HG03469 (cell line): ENCODE measurements around the gene PCDH1.
"Not testable (repeated sequence)": the region's sequence is repeated elsewhere in the genome, so short reads cannot be mapped to it uniquely, and the experiment has no call there.

Source experiments
- ATAC-seq: cut with Tn5 transposase; IDR thresholded peaks from one replicate; pipeline ENCODE4 v1.9.1; 2021; ENCODE audit warnings: mild to moderate bottlenecking, moderate library complexity, moderate number of reproducible peaks; ENCODE audit not compliant: unreplicated experiment

PCDH1 gene

DNA sequence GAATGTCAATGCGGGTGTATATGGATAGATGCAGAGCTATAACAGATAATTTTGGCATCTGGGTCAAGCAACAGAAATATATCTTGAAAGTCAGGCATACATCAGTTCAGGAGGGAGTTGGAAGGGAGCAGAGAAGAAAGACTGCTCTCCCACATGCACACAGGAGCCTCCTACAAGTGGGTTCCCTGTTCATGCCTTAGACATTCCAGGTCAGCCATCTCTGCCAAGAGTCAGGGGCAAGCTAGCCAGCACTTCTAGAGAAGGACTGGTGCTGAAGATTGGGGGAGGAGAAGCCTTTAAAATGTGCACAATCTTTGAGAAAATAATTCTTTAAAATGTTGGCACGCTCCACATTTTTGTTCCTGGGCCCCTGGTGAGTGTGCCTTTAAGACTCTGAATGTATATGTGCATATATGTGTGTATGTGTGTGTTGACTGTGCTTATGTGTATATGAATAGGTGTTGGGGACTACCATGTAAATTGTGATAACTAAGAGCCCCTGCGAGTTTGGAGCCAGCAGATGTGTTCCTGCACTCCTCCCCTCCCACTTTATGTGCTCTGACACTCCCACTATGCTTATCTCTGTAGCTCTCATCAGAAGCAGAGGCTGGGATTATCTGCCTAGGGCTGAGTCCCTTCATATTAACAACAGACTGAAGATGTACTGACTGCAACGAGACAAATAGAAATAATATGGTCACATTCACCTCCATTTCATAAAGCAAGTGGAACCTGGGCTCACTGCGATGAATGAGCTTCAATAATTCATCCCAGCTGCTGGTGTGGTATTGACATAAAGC, 24.0 kb upstream of the PCDH1 start:
- ATAC-seq: no peak

DNA sequence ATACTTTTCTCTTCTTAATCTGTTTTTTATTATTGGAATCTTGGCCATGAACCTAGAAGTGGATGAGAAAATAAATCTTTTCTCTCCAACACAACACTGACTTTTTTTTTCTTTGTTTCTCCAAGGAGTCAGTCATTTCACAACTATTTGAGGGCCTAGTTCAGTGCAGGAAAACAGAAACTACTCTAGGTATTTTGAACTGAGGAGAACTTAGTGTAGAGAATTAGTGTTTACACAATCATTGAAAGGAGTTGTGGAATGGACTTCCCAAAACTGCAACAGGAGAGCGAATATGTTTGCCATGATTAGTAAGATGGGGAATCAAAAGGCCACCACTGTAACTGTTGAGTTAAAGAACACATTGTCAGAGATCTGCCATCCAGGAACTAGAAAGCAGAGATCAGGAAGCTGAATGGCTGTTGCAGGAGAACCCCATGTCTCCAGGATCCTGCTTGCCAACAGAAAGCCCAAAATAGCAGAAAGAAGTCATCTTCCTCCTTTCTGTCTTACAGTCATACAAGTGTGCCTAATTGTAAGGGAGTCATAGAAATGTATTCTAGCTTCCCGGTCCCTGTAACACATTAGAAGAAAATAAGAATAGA, 20.3 kb upstream of the PCDH1 start:
- no peak for ATAC-seq

DNA sequence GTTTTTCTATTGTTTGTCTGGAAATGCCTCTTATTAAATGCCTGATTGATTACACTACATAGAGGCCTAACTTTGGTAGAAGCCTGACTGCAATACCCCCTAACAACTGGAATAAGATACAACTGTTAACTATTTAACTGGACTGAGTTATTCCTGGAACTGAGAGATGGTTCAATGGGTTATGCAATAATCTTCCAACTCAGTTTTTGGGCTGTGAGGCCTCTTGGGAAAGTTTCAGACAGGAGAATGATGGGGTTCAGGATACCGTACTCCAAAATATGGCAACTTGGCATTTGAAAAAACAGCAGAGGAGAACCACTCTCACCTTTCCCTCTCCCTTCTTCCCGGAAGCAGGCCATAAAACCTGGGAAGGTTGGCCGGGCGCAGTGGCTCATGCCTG, 19.2 kb upstream of the PCDH1 start:
- no peak for ATAC-seq

DNA sequence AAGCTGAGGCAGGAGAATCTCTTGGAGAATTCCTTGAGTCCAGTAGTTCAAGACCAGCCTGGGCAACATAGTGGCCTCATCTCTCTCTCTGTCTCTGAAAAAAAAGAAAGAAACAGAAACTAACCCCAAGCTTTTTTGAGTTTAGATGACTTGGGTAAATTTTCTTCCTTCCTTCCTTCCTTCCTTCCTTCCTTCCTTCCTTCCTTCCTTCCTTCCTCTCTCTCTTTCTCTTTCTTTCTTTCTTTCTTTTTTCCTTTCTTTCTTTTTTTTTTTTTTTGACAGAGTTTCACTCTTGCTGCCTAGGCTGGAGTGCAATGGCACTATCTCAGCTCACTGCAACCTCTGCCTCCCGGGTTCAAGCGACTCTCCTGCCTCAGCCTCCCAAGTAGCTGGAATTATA, 12.2 kb upstream of the PCDH1 start:
- not testable (repeated sequence) for ATAC-seq

DNA sequence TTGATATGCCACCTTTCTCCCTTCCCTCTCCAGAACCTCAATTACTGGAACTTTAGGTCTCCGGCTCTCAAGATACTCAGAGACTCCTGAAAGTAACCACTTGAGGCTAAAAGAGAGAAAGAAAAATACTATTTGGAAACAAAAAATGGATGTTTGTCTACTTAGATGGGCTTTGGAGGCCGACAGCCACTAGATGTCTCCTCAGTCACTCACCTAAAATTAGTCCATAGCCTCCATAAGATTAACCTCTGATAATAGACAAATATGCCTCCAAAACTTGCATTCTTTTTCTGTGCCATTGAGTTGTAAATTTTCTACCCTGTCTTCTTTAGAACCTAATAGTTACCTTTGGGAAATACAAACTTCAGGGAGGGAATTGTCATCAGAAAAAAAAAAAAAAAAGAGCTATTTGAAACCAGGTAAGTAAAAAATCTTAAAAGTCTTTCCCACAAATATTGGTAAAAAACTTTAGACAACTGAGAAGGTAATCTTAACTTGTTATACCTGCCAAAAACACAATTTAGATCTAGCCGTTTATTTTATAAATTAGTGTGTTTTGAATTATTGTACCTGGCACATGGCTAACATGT, 11.2 kb upstream of the PCDH1 start:
- no peak for ATAC-seq

DNA sequence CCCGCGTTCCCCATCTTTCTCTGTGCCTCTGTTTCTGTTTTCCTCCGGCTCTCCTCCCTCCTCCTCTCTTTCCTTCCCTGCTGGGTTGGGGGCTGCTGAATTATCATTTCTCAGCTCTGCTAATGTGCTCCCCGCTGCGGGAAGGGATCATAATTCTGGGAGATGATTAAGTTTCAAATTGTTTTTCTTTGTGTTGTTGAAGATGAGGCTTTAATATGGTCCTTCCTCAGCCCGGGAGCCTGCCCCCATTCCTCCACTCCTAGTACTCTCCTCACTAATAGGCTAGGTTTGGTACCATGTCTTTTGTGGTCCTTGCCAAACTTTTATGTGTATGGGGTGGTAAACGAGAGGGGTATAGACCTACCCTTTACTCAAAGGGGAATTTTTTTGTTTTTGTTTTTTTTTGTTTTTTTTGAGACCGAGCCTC, 5.7 kb upstream of the PCDH1 start:
- ATAC-seq: no peak

DNA sequence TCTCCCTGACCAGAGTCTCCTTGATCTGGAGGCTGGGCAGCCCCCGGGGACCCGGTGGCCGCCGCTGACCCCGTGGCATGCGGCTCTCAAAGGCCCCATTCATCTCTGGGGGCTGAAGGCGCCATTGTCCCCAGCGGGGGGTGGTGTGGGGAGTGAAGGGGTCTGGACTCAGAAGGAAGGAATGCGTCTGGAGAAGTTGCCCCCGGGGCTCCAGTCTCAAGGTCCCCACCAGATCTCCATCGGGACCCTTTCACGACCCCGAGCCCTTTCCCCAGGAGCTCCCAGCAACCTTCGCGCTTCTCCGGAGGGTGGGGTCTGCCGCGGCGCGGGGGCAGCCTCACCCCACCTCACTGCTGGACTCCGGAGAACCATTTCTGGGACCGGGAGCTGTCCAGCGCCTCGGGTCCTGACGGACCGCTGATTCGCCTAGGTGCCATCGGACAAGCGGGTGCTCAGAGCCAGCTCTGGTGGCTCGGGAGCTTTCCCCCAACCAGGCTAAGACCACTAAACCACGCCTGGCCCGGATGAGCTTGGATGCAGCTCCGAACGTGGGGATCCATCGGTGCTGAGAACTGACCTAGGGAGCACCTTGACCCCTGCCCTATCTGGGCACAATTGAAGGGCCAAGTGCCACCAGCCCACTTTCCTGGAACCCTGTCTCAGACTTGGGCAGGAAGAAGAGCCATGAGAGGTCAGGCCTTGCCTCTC, 5.1 kb upstream of the PCDH1 start:
- no peak for ATAC-seq

DNA sequence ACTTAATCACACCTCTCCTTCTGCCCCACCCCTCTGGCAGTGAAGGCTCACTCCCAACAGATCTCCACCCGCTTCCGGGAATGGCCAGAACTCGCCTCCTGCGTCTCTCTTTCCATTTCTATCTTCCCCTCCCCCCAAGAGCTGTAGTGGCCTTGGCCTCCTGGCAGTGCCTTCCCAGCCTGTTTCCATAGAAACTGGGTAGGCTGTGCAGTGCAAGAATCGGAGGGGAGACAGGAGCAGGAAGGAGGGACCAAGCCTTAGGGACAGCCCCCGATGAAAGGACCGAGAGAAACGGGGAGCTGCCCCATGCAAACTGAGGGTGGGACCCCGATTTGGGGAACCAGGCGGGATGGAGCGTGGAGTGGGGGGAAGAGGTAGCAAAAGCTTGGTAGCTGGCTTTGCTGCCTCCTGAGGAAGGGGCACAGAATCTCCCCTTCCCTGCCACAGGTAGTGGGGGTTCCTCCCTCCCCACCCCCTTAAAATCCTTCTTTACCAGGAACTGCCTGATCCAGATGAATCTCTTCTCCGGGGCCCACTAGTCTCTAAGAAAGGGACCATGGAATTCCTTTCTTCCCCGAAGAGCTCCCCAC, 4.5 kb upstream of the PCDH1 start:
- ATAC-seq: no peak

DNA sequence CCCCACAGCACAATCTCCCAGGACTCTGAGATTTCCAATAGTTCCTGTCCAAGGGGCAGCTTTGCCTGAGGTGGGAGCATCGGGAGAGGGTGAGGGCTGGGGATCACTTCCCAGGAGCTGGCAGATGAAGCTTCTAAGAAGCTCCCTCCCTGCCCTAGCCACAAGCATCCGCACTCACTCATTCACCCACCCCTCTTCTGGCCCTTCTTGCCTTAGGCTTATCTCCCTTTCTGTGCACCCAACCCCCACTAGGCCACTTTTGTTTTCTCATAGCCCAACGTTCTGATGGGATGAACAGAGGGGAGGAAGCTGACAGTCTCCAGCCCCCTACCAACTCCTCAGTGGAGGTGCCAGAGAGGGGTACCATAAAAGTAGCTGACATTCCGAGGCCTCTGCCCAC, 3.7 kb upstream of the PCDH1 start:
- ATAC-seq: no peak

DNA sequence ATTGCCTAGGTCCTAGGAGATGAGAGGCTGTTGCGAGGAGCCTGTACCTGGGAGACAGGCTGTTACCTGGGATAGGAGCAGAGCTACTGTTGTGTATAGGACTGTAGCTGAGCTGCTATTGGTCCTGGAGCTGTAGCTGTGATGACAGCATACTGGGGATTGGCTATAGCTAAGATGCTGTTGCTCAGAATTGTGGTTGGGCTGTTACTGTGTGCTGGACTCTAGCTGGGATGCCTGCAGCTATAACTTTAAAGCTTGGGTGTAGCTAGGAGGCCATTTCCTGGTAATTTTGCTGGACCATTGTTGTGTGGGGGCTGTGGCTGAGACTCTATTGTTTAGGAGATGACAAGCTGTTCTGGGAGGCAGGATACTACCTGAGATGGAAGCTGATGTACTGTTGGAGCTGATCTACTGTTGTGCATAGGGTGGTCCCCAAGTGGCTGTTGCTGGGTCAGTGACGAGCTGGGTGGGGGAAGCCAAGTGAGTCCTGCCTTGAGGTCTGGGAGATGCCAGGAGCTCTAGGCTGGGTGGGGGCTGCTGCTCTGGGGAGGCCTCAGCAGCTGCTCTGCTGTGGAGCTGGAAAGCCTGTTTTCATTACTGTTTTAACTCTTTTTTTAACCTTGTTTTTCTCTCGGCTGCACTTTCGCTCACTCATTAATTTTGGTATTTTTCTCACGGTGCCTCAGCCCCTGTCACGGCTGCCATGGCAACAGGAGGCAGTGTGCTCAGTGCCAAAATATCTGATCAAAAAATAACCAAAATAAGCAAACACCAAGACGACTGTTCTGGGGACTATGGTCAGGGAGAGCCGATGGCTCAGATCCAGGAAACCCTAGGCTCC, 3.0 kb upstream of the PCDH1 start:
- ATAC-seq: no peak

DNA sequence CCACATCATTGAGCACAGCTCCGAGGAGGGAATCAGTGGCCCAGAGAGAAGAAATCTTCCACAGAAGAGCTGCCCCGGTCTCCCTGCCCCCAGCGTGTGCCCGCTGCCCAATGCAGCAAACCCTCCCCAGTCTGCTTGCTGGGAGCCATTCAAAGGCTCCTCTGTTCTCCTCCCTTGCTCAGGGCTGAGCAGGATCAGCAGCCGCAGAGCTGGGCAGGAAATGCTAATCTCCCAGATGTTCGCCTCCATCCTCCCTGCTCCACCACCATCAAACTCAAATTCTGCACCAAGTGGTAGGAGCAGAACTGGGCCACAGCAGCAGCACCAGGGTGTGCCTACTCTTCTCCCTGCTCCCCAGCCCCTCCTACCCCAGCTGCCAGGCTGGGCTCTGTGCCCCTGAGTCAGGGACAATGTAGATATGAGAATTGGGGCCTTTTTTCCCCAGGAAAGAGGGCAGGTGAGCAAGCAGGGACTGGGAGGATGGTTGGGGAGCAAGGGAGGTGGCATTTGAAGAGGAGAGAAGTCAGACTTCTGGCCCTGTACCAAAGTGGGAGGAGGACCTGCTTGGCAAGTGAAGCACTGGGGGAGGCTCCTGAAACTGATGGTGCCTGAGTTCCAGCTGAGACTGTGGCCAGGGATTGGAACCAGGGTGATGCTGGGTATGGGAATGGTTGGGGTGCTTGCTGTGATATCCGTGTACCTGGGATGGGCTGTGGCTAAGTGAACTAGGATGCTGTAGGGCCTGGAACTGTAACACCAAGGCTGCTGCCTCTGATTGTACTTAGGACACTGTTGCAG, 1.9 kb upstream of the PCDH1 start:
- ATAC-seq: no peak

DNA sequence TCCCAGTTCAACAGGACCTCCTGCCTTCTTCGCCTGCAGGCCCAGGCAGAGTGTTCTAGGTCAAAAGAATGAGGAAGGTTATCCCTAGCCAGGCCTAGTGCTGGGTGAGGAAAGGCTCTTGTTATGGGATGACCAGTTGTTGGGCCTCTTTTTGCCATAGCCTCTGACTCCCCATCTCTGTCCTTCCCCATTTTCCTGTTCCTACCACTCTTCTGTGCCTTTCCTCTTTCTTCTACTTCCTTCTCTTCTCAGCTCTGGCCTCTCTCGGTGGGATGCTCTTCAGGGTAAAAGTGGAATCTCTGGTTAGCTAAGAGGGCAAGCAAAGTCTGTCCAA, 1.2 kb upstream of the PCDH1 start:
- ATAC-seq: no peak

DNA sequence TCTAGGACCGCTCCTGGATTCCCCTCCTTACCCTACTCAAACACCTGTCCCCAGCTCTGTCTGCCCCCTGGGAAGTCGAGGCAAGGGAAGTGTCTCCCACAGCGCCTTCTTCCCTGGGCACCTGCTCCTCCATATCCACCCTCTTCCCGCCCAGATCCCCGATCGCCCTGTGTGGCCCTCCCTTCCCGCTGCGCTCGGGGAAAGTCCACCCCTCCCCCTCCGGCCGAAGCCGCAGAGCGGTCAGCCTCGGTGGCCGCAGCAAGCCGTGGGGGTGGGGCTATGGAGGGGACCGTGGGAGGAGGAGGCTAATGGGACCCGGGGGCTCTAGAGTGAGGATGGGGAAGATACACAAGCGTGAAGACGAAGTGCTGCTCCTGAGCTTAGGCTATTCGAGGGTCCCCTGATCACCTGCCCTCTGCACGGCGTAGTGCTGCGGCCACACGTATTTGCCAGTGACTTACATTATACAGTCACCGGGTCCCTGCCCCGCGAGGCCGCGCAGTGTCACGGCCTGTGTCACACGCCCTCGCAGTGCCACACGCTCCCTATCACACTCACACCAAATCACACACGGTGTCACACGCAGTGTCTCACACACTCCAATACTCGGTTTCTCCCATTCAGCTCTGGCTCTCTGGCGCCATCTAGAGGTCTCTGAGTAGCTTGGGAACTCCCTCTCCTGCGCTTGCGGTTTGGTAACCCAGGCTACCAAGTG, 658 bp upstream of the PCDH1 start:
- ATAC-seq: peak; percentile 94

DNA sequence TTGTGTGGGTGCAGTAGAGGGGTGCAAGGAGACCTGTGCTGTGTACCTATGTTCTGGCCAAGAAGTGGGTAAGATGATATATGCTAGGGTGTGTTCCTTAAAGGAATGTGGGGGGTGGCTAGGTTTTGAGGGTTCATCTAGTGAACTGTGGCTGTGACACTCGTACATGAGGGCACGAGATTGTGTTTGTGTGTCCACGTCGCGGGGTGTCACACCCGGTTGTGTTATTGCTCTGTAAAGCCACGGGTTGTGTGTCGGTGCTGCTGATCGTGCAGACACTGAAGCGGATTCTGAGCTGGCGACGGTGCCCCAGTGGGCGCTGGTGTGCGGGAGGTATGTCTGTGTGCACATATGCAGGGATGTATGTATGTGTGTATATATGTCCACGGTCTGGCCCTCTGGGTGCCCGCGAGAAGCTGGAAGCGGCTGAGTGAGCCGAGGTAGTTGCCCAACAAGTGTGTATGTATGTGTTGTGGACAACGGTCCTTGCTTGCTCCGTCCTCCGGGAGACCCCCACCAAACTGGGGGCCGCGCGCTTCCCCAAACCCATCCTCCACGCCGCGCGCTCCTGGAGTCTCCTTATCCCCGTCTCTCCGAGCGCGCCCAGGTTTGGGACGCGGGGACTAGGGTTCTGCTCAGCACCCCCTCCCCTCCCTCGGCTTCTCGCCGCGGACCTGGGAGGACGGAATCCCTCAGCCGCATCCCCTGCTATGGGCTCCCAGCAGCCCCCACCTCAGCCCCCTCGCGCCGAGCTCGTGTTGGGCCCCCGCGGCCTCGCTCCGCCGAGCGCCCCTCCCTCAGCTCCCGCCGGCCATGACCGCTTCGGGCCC, 639 bp downstream of the PCDH1 start:
- no peak for ATAC-seq

DNA sequence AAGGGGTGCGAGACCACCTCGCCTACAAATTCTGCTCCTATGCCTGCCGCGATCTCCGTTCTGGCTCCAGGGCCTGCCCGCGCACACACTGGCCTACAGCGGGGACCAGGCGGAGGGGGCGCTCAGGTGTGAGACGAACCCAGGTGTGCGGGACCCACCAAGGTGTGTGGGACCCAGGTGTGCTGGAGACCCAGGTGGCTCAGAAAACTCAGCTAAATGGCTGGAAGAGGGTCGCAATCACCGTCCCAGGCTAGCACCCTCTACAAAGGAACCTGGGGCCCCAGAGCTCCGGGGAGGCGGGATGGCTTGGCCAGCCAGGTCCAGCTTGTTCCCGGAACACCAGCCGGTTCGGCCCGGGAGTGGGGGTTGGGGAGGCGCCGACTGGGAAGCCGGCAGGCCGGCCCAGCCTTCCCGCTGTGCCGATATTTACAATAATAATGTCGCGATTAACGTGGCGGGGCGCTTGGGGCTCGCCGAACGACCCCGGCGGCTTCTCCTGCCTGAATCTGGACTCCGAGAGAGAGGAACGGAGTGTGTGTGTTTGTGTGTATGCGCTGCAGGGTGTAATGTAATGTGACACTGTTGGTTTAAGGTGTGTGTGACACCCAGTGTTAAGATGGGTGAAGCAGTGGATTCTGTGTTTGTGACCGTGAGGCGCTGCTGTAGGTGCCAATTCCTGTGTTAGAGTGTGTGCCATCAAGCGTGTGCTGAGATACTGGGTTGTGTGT, 1.4 kb downstream of the PCDH1 start:
- ATAC-seq: no peak

DNA sequence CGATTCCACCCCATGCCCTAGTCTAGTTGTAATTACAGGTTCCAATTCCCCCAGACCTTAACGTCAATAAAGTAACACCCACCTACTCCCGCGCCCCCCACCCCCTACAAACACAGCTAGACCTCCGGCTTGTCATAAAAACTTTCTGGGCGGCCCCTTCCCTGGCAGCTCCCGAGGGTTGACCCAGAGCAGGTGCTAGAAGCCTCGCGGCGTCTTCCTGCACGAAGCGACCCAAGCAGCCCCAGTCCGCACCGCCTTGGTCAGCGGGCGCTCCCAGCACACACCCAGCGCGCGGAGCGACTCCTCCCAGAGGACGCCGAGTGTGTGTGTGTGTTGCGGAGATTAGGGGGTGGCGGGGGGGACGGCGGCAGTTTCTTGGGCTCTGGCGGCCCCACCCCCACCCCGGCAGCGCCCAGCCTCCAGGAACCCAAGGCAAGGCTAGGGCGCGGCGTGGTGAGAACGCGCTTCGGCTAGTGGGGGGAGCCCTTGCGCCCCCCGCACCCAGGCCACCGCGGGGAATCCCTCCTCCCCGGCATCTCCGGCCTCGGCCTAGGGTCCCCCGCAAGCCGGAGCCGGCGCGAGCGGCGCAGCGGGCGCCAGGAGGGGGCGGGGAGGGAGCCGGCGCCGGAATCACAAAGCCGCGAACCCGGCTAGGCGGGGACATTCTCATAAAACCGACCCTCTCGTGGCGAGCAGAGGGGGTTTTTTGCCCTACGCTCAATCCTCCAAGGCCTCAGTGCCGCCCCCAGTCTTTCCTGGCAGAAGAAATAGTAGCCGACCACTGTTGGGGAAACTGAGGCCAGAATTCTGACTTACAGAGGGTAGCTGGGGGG, 2.2 kb downstream of the PCDH1 start:
- no peak for ATAC-seq
